ENCODE results near the gene MRPS34.

DNA sequence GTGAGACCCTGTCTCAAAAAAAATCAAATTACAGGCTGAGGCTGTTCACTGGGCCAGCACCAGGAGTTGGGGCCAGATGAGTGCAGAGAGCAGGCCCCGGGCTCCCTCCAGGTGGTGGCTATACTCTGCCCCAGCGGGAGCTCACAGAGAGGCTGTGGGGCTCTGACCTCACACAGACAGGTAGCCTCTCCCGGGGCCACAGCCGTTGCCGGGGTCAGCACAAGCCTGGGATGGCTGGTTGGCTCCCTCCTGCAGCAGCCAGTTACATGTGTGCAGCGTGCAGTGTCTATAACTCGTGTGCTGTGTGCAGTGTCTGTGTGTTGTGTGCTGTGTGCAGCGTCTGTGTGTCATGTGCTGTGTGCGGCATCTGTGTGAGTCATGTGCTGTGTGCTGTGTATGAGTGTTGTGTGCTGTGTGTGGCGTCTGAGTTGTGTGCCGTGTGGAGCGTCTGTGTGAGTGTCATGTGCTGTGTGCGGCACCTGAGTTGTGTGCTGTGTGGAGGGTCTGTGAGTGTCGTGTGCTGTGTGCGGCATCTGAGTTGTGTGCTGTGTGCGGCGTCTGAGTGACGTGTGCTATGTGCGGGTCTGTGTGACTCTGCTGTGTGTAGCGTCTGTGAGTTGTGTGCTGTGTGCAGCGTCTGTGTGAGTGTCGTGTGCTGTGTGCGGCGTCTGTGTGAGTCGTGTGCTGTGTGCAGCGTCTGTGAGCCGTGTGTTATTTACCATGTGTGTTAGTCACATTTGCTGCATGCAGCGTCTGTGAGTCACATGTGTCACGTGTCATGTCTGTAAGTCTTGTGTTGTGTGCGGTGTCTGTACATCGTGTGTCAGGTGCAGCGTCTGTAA is 46.1 kb downstream of the MRPS34 start:
- TF ChIP-seq POLR2A (IDR thresholded peaks at IDR 0.05) (no peak), EP300 (IDR thresholded peaks at IDR 0.05; ENCODE audit: low read depth) (no peak)
- TF ChIP-seq, protein P1, sequence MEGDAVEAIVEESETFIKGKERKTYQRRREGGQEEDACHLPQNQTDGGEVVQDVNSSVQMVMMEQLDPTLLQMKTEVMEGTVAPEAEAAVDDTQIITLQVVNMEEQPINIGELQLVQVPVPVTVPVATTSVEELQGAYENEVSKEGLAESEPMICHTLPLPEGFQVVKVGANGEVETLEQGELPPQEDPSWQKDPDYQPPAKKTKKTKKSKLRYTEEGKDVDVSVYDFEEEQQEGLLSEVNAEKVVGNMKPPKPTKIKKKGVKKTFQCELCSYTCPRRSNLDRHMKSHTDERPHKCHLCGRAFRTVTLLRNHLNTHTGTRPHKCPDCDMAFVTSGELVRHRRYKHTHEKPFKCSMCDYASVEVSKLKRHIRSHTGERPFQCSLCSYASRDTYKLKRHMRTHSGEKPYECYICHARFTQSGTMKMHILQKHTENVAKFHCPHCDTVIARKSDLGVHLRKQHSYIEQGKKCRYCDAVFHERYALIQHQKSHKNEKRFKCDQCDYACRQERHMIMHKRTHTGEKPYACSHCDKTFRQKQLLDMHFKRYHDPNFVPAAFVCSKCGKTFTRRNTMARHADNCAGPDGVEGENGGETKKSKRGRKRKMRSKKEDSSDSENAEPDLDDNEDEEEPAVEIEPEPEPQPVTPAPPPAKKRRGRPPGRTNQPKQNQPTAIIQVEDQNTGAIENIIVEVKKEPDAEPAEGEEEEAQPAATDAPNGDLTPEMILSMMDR (IDR thresholded peaks at IDR 0.05), result no peak

Data from transverse colon (tissue), 3 donors.